Panc1 (cell line): ENCODE measurements around the gene HSPA13. TPM values are rescaled to one million over a fixed set of nuclear protein-coding genes. Genes with fewer than 3 reads are reported as not detected.

Experiments
- ATAC-seq: fragments of 200-7000 bp; cut with Tn5 transposase; 2 replicates; pipeline ENCODE4 v1.9.1; 2020; ENCODE audit warnings: mild to moderate bottlenecking, moderate library complexity
- BruUV-seq: library from RNA; stranded (reverse); fragments of 400-500 nt; replicated peaks from 2 replicates; lab custom pipeline; 2021; lab: Mats Ljungman, UMichigan
- CTCF ChIA-PET: fragments of 300-600 bp; sonication (Branson Sonifier 250); formaldehyde crosslinking; loops from one replicate; lab custom pipeline; 2022; ENCODE audit warnings: antibody characterized with exemption; lab: Charles Lee
- POLR2A ChIA-PET: fragments of 300-600 bp; sonication (Branson Sonifier 250); formaldehyde crosslinking; loops from one replicate; lab custom pipeline; 2022; ENCODE audit warnings: antibody characterized with exemption; lab: Charles Lee
- DNase-seq: peaks from one replicate; pipeline ENCODE4 v3.0.0-alpha.2; 2010; ENCODE audit warnings: low read depth, low spot score
- H3K27ac ChIP-seq: 2 replicates; pipeline ENCODE4 v1.5.1; 2011; ENCODE audit warnings: mild to moderate bottlenecking, low read length, inconsistent platforms
- H3K27me3 ChIP-seq: fragments of 200-500 bp; sonication (Bioruptor generic); 2 replicates; pipeline ENCODE4 v1.6.0; 2014; ENCODE audit warnings: low read length, inconsistent platforms; ENCODE audit not compliant: control insufficient read depth, insufficient read depth
- H3K36me3 ChIP-seq: fragments of 200-500 bp; sonication (Bioruptor generic); 2 replicates; pipeline ENCODE4 v1.5.1; 2014; ENCODE audit warnings: inconsistent platforms, mild to moderate bottlenecking, low read length, moderate library complexity; ENCODE audit not compliant: control insufficient read depth, insufficient read depth
- H3K4me1 ChIP-seq: 2 replicates; pipeline ENCODE4 v1.5.1; 2011; ENCODE audit warnings: inconsistent platforms, mild to moderate bottlenecking, low read length, moderate library complexity; ENCODE audit not compliant: control insufficient read depth, insufficient read depth
- H3K4me3 ChIP-seq, 2 experiments: 2 replicates each; pipeline ENCODE4 v1.5.1; 2011 to 2012; ENCODE audit warnings: low read depth in 2 of 2, low read length in 2 of 2, mild to moderate bottlenecking in 2 of 2, inconsistent platforms in 1 of 2, moderate library complexity in 1 of 2
- H3K9me3 ChIP-seq: fragments of 200-500 bp; sonication (Bioruptor generic); 2 replicates; pipeline ENCODE4 v1.5.1; 2014; ENCODE audit warnings: low read depth, mild to moderate bottlenecking, inconsistent platforms, low read length, moderate library complexity; ENCODE audit not compliant: control insufficient read depth, insufficient read depth
- POLR2AphosphoS5 ChIP-seq: IDR thresholded peaks from 2 replicates; pipeline ENCODE4 v1.6.1; 2012; ENCODE audit warnings: mild to moderate bottlenecking, low read depth, low read length, moderate library complexity
- SIN3A ChIP-seq: IDR thresholded peaks from 2 replicates; pipeline ENCODE4 v1.6.1; 2012; ENCODE audit warnings: low read depth, mild to moderate bottlenecking, low read length, moderate library complexity, borderline replicate concordance; ENCODE audit not compliant: insufficient read depth
- TCF7L2 ChIP-seq: IDR thresholded peaks from 2 replicates; pipeline ENCODE4 v1.6.1; 2011; ENCODE audit warnings: mild to moderate bottlenecking, low read depth, low read length, inconsistent platforms
- in situ Hi-C: cut with HindIII; loops from 2 replicates; pipeline ENCODE4 v1.10.0; 2016; ENCODE audit warnings: low sequenced_read_pairs, low pct_unique_long_range_greater_than_20kb
- intact Hi-C: fragments of 100-400 bp; cut with micrococcal nuclease; formaldehyde crosslinking; loops from one replicate; pipeline ENCODE4 v1.10.0; 2022; ENCODE audit not compliant: unreplicated experiment
- total RNA-seq: library from RNA; stranded (reverse); gene quantifications from one replicate; pipeline ENCODE4 v1.2.1, GENCODE V29; 2021; ENCODE audit not compliant: unreplicated experiment
- TF ChIP-seq, protein P1 (sequence below): fragments of 450-650 bp; IDR thresholded peaks from 2 replicates; pipeline ENCODE4 v1.5.1; 2017; ENCODE audit warnings: mild to moderate bottlenecking
- TF ChIP-seq, protein P2 (sequence below), 2 experiments: IDR thresholded peaks; 2 replicates each; pipeline ENCODE4 v1.6.1; 2011 to 2012; ENCODE audit warnings: low read depth in 2 of 2, control low read depth in 1 of 2, low read length in 1 of 2, mild to moderate bottlenecking in 1 of 2, moderate library complexity in 1 of 2; ENCODE audit not compliant: insufficient read depth in 1 of 2

Gene HSPA13
- total RNA-seq, 1 experiment from 2014 or later = 30.1 TPM

DNA sequence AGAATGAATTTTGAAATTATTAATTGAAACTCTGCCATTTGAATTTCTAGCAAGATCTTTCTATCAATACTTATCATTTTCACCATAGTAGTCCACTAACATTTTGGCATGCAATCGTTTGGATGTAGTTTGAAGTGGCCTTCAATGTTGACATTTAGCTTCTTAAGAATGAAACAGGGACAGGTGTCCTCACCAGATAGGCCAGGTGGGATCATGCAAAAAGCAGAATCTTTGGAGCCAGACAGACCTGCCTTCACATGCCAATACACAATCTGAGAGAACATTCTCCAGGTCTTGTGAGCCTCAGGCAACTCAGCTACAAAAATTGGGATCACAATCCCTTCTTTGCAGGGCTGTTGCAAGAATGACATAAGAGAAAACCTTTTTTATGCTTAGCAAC, 18.3 kb upstream of the HSPA13 start:
- DNase-seq (no peak), ATAC-seq (no peak)
- in situ Hi-C loops = no loop called here
- H3K4me3 ChIP-seq = no peak overlapping the region
- POLR2A ChIA-PET = no interaction called here
- H3K9me3 ChIP-seq = no peaks in the 10 kb centered on the region
- CTCF ChIA-PET = no interaction called here
- no peaks in the 10 kb centered on the region; the same call in 1 of the 2 replicates for H3K36me3 ChIP-seq
- H3K27me3 ChIP-seq = no peaks in the 10 kb centered on the region
- TF ChIP-seq, protein P1, sequence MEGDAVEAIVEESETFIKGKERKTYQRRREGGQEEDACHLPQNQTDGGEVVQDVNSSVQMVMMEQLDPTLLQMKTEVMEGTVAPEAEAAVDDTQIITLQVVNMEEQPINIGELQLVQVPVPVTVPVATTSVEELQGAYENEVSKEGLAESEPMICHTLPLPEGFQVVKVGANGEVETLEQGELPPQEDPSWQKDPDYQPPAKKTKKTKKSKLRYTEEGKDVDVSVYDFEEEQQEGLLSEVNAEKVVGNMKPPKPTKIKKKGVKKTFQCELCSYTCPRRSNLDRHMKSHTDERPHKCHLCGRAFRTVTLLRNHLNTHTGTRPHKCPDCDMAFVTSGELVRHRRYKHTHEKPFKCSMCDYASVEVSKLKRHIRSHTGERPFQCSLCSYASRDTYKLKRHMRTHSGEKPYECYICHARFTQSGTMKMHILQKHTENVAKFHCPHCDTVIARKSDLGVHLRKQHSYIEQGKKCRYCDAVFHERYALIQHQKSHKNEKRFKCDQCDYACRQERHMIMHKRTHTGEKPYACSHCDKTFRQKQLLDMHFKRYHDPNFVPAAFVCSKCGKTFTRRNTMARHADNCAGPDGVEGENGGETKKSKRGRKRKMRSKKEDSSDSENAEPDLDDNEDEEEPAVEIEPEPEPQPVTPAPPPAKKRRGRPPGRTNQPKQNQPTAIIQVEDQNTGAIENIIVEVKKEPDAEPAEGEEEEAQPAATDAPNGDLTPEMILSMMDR = no peak
- no peak for TF ChIP-seq POLR2AphosphoS5
- intact Hi-C loops = no loop called here
- no TSS peak for BruUV-seq
- H3K27ac ChIP-seq = no peak overlapping the region
- H3K4me1 ChIP-seq = no peaks in the 10 kb centered on the region

DNA sequence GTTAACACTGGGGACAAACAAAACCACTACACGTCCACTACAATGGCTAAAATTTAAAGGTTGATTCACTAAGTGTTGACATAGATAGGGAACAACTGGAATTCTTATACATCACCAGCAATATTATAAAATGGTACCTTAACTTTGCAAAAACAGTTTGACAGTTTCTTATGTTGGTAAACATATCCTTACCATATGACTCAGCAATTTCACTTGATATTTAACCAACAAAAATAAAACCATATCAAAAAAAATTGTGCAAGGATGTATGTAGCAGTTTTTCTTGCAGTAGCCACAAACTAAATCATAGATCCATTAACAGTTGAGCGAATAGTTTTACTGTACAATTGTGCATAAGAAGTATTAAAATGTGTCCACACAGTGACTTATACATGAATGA, 5.3 kb upstream of the HSPA13 start:
- Histone ChIP-seq H3K4me3 (no peak overlapping the region), H3K36me3 (no peaks in the 10 kb centered on the region; the same call in 1 of the 2 replicates), H3K4me1 (peaks cover 4% of the 10 kb centered on the region; the same call in 1 of the 2 replicates), H3K9me3 (no peaks in the 10 kb centered on the region), H3K27me3 (no peaks in the 10 kb centered on the region), H3K27ac (no peak overlapping the region)
- POLR2A ChIA-PET = no interaction called here
- in situ Hi-C loops (no loop called here), intact Hi-C loops (loop anchor here (5.0 kb wide), 1 partner anchor 1094 kb away; no protein-coding TSS in a partner anchor)
- TF ChIP-seq, protein P1 = no peak
- TF ChIP-seq POLR2AphosphoS5 = no peak
- no peak for TF ChIP-seq TCF7L2
- TF ChIP-seq, protein P2, sequence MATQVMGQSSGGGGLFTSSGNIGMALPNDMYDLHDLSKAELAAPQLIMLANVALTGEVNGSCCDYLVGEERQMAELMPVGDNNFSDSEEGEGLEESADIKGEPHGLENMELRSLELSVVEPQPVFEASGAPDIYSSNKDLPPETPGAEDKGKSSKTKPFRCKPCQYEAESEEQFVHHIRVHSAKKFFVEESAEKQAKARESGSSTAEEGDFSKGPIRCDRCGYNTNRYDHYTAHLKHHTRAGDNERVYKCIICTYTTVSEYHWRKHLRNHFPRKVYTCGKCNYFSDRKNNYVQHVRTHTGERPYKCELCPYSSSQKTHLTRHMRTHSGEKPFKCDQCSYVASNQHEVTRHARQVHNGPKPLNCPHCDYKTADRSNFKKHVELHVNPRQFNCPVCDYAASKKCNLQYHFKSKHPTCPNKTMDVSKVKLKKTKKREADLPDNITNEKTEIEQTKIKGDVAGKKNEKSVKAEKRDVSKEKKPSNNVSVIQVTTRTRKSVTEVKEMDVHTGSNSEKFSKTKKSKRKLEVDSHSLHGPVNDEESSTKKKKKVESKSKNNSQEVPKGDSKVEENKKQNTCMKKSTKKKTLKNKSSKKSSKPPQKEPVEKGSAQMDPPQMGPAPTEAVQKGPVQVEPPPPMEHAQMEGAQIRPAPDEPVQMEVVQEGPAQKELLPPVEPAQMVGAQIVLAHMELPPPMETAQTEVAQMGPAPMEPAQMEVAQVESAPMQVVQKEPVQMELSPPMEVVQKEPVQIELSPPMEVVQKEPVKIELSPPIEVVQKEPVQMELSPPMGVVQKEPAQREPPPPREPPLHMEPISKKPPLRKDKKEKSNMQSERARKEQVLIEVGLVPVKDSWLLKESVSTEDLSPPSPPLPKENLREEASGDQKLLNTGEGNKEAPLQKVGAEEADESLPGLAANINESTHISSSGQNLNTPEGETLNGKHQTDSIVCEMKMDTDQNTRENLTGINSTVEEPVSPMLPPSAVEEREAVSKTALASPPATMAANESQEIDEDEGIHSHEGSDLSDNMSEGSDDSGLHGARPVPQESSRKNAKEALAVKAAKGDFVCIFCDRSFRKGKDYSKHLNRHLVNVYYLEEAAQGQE (IDR thresholded peaks at IDR 0.05; ENCODE audit: insufficient read depth in 1 of 2, low read depth in 2 of 2, low read length in 1 of 2) = no peak
- no peak for TF ChIP-seq SIN3A
- DNase-seq (no peak), ATAC-seq (no peak)
- BruUV-seq = no TSS peak
- CTCF ChIA-PET = no interaction called here
